GM23338 (cell line): ENCODE results near the gene CXADR.

Source experiments
- CREB1 ChIP-seq: fragments of 250-450 bp; sonication (Bioruptor Pico); IDR thresholded peaks from 2 replicates; pipeline ENCODE4 v1.5.0; 2020; ENCODE audit warnings: low read depth, mild to moderate bottlenecking, moderate library complexity
- EZH2 ChIP-seq: fragments of 200-600 bp; sonication (generic); IDR thresholded peaks from one replicate; pipeline ENCODE4 v1.8.0; 2017; ENCODE audit warnings: antibody characterized with exemption, mild to moderate bottlenecking, low read depth; ENCODE audit not compliant: unreplicated experiment
- EZH2phosphoT487 ChIP-seq: fragments of 200-600 bp; sonication (generic); IDR thresholded peaks from one replicate; pipeline ENCODE4 v1.8.1; 2018; ENCODE audit warnings: antibody characterized with exemption; ENCODE audit not compliant: unreplicated experiment
- JUNB ChIP-seq: IDR thresholded peaks from one replicate; pipeline ENCODE4 v1.6.1; 2016; ENCODE audit warnings: antibody characterized with exemption; ENCODE audit not compliant: unreplicated experiment
- NANOG ChIP-seq: IDR thresholded peaks from 2 replicates; pipeline ENCODE4 v1.6.1; 2016; ENCODE audit warnings: antibody characterized with exemption, borderline replicate concordance
- POLR2AphosphoS5 ChIP-seq: IDR thresholded peaks from 2 replicates; pipeline ENCODE4 v1.6.1; 2016; ENCODE audit warnings: antibody characterized with exemption, low read depth
- REST ChIP-seq: IDR thresholded peaks from one replicate; pipeline ENCODE4 v1.6.1; 2018; ENCODE audit warnings: antibody characterized with exemption; ENCODE audit not compliant: unreplicated experiment
- STAT1 ChIP-seq: IDR thresholded peaks from one replicate; pipeline ENCODE4 v1.6.1; 2016; ENCODE audit warnings: antibody characterized with exemption; ENCODE audit not compliant: unreplicated experiment
- ZNF114 ChIP-seq: fragments of 250-450 bp; sonication (Bioruptor Pico); IDR thresholded peaks from 2 replicates; pipeline ENCODE4 v1.5.0; 2020; ENCODE audit warnings: mild to moderate bottlenecking, moderate library complexity
- ZNF331 ChIP-seq: fragments of 250-450 bp; sonication (Bioruptor Pico); IDR thresholded peaks from 2 replicates; pipeline ENCODE4 v1.5.0; 2020; ENCODE audit warnings: low read depth, mild to moderate bottlenecking, moderate library complexity
- TF ChIP-seq, protein P1 (sequence below), 2 experiments: fragments of 200-600 bp in 1 of 2; sonication (generic) in 1 of 2; conservative IDR thresholded peaks; 2 replicates each; pipeline versions ENCODE4 v1.5.1 to v1.6.1; 2016 to 2017; ENCODE audit warnings: antibody characterized with exemption in 2 of 2, low read depth in 2 of 2, mild to moderate bottlenecking in 2 of 2, moderate library complexity in 1 of 2
- TF ChIP-seq, protein P2 (sequence below): IDR thresholded peaks from 2 replicates; pipeline ENCODE4 v1.6.1; 2016; ENCODE audit warnings: antibody characterized with exemption
- TF ChIP-seq, protein P3 (sequence below): fragments of 250-450 bp; sonication (Bioruptor Pico); IDR thresholded peaks from 2 replicates; pipeline ENCODE4 v1.5.0; 2020; ENCODE audit warnings: mild to moderate bottlenecking, moderate library complexity

- TF ChIP-seq, protein P1, sequence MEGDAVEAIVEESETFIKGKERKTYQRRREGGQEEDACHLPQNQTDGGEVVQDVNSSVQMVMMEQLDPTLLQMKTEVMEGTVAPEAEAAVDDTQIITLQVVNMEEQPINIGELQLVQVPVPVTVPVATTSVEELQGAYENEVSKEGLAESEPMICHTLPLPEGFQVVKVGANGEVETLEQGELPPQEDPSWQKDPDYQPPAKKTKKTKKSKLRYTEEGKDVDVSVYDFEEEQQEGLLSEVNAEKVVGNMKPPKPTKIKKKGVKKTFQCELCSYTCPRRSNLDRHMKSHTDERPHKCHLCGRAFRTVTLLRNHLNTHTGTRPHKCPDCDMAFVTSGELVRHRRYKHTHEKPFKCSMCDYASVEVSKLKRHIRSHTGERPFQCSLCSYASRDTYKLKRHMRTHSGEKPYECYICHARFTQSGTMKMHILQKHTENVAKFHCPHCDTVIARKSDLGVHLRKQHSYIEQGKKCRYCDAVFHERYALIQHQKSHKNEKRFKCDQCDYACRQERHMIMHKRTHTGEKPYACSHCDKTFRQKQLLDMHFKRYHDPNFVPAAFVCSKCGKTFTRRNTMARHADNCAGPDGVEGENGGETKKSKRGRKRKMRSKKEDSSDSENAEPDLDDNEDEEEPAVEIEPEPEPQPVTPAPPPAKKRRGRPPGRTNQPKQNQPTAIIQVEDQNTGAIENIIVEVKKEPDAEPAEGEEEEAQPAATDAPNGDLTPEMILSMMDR (conservative IDR thresholded peaks at IDR 0.05; ENCODE audit: low read depth in 2 of 2) = no peak
- TF ChIP-seq, protein P2, sequence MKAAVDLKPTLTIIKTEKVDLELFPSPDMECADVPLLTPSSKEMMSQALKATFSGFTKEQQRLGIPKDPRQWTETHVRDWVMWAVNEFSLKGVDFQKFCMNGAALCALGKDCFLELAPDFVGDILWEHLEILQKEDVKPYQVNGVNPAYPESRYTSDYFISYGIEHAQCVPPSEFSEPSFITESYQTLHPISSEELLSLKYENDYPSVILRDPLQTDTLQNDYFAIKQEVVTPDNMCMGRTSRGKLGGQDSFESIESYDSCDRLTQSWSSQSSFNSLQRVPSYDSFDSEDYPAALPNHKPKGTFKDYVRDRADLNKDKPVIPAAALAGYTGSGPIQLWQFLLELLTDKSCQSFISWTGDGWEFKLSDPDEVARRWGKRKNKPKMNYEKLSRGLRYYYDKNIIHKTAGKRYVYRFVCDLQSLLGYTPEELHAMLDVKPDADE = no peak
- no peak for TF ChIP-seq EZH2phosphoT487
- no peak for TF ChIP-seq CREB1 (CRISPR knock-in tag)
- no peak for TF ChIP-seq EZH2
- TF ChIP-seq POLR2AphosphoS5 = no peak
- TF ChIP-seq ZNF114 (CRISPR knock-in tag) = no peak
- no peak for TF ChIP-seq REST
- no peak for TF ChIP-seq NANOG
- TF ChIP-seq JUNB = no peak
- TF ChIP-seq STAT1 = no peak
- no peak for TF ChIP-seq ZNF331 (CRISPR knock-in tag)
- TF ChIP-seq, protein P3, sequence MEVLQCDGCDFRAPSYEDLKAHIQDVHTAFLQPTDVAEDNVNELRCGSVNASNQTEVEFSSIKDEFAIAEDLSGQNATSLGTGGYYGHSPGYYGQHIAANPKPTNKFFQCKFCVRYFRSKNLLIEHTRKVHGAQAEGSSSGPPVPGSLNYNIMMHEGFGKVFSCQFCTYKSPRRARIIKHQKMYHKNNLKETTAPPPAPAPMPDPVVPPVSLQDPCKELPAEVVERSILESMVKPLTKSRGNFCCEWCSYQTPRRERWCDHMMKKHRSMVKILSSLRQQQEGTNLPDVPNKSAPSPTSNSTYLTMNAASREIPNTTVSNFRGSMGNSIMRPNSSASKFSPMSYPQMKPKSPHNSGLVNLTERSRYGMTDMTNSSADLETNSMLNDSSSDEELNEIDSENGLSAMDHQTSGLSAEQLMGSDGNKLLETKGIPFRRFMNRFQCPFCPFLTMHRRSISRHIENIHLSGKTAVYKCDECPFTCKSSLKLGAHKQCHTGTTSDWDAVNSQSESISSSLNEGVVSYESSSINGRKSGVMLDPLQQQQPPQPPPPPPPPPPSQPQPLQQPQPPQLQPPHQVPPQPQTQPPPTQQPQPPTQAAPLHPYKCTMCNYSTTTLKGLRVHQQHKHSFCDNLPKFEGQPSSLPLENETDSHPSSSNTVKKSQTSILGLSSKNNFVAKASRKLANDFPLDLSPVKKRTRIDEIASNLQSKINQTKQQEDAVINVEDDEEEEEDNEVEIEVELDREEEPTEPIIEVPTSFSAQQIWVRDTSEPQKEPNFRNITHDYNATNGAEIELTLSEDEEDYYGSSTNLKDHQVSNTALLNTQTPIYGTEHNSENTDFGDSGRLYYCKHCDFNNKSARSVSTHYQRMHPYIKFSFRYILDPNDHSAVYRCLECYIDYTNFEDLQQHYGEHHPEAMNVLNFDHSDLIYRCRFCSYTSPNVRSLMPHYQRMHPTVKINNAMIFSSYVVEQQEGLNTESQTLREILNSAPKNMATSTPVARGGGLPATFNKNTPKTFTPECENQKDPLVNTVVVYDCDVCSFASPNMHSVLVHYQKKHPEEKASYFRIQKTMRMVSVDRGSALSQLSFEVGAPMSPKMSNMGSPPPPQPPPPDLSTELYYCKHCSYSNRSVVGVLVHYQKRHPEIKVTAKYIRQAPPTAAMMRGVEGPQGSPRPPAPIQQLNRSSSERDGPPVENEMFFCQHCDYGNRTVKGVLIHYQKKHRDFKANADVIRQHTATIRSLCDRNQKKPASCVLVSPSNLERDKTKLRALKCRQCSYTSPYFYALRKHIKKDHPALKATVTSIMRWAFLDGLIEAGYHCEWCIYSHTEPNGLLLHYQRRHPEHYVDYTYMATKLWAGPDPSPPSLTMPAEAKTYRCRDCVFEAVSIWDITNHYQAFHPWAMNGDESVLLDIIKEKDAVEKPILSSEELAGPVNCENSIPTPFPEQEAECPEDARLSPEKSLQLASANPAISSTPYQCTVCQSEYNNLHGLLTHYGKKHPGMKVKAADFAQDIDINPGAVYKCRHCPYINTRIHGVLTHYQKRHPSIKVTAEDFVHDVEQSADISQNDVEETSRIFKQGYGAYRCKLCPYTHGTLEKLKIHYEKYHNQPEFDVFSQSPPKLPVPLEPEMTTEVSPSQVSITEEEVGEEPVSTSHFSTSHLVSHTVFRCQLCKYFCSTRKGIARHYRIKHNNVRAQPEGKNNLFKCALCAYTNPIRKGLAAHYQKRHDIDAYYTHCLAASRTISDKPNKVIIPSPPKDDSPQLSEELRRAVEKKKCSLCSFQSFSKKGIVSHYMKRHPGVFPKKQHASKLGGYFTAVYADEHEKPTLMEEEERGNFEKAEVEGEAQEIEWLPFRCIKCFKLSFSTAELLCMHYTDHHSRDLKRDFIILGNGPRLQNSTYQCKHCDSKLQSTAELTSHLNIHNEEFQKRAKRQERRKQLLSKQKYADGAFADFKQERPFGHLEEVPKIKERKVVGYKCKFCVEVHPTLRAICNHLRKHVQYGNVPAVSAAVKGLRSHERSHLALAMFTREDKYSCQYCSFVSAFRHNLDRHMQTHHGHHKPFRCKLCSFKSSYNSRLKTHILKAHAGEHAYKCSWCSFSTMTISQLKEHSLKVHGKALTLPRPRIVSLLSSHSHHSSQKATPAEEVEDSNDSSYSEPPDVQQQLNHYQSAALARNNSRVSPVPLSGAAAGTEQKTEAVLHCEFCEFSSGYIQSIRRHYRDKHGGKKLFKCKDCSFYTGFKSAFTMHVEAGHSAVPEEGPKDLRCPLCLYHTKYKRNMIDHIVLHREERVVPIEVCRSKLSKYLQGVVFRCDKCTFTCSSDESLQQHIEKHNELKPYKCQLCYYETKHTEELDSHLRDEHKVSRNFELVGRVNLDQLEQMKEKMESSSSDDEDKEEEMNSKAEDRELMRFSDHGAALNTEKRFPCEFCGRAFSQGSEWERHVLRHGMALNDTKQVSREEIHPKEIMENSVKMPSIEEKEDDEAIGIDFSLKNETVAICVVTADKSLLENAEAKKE (CRISPR knock-in tag) = no peak
Measured at GRCh38 chr21:17550671-17551308, 37.9 kb downstream of the CXADR start.
